ENCODE data around the gene GPNMB.

Gene GPNMB

DNA sequence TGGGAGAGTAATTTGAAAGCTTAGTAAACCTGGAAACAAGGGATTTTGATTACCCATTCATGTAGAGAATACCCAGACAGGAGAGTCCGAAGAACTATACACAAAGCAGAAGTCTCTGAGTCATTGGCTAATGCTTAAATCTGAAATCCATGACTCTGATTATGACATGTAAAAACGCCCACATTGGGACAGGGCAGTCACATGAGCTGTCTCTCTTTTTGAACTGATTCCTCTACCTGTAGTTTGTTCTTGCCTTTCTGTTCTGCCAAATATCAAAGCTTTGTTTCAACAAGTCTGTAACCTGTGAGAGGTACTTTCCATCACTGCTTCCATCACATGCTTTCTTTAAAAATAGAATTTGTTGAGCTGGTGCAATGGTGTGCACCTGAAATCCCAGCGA lies 4.3 kb upstream of the GPNMB start:
- H3K9ac ChIP-seq (ENCODE audit: low read length in 5 of 5), result no peak overlapping the region
- peaks cover 0 to 14% (median 8%) of the 10 kb centered on the region in 5 donors for H3K27me3 ChIP-seq (ENCODE audit: control insufficient read depth in 5 of 5, insufficient read depth in 4 of 5, low read length in 5 of 5)
- no peaks in the 10 kb centered on the region for H3K36me3 ChIP-seq (ENCODE audit: control insufficient read depth in 5 of 5, insufficient read depth in 5 of 5, low read length in 5 of 5)
- H3K9me3 ChIP-seq (ENCODE audit: control insufficient read depth in 5 of 5, low read length in 5 of 5), result no peaks in the 10 kb centered on the region
- peaks cover 0 to 15% (median 5%) of the 10 kb centered on the region in 5 donors for H3K4me1 ChIP-seq (ENCODE audit: control insufficient read depth in 5 of 5, insufficient read depth in 5 of 5, low read length in 5 of 5)
- no peak overlapping the region for H3K4me3 ChIP-seq (ENCODE audit: low read depth in 1 of 5, low read length in 5 of 5)
- no peak overlapping the region for H3K27ac ChIP-seq (ENCODE audit: low read depth, low read length)

DNA sequence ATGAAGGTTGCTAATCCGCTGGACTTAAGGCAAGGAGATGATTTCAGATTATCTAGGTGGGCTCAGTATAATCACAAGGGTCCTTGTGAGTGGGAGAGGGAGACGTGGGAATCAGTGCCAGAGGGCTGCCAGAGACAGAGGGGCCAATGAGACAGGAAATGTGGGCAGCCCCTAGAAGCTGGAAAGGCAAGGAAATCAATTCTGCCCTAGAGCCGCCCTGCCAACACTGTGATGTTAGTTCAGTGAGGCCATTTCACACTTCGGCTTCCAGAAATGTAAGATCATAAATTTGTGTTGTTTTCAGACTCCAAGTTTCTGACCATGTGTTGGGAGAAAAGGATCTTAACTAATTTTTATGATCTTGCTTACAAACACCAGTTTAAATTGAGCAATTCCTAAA lies 3.6 kb upstream of the GPNMB start:
- no peak overlapping the region for H3K9ac ChIP-seq (ENCODE audit: low read length in 5 of 5)
- H3K27ac ChIP-seq (ENCODE audit: low read depth, low read length), result no peak overlapping the region
- no peak overlapping the region for H3K4me3 ChIP-seq (ENCODE audit: low read depth in 1 of 5, low read length in 5 of 5)
- peaks cover 2 to 20% (median 12%) of the 10 kb centered on the region in 5 donors for H3K27me3 ChIP-seq (ENCODE audit: control insufficient read depth in 5 of 5, insufficient read depth in 4 of 5, low read length in 5 of 5)
- no peaks in the 10 kb centered on the region for H3K9me3 ChIP-seq (ENCODE audit: control insufficient read depth in 5 of 5, low read length in 5 of 5)
- H3K36me3 ChIP-seq (ENCODE audit: control insufficient read depth in 5 of 5, insufficient read depth in 5 of 5, low read length in 5 of 5), result no peaks in the 10 kb centered on the region
- peaks cover 0 to 21% (median 11%) of the 10 kb centered on the region in 5 donors for H3K4me1 ChIP-seq (ENCODE audit: control insufficient read depth in 5 of 5, insufficient read depth in 5 of 5, low read length in 5 of 5)

DNA sequence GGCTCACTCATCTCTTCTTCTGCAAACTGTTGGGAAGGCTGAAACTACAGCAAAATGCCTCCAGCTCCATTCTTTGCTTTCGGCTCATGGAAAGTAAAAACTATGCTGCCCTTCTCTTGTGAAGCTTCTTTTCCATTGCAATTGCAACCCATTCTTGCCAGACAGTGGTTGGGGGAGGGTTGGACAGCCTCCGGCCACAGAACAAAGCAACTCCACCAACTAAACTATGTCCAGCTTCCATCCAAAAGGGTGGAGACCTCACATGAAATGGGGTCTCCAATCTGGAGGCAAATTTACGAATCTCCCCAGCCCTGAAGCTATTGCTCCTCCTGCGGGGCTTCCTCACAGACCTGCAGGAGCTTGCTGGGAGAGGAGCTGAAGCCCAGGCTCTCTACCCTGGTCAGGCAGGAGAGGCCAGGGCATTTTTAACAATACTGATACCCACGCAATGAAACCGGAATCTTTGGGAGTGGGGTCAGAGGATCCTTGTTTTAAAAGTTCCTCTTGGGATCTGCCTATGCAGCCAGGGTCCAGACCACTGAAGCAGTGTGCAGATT lies 549 bp downstream of the GPNMB start:
- Histone ChIP-seq H3K27ac (ENCODE audit: low read depth, low read length) (peak overlapping the region; percentile 82), H3K4me1 (ENCODE audit: control insufficient read depth in 5 of 5, insufficient read depth in 5 of 5, low read length in 5 of 5) (peaks cover 0 to 31% (median 14%) of the 10 kb centered on the region in 5 donors), H3K9me3 (ENCODE audit: control insufficient read depth in 5 of 5, low read length in 5 of 5) (peaks cover 0 to 8% (median 0%) of the 10 kb centered on the region in 5 donors), H3K36me3 (ENCODE audit: control insufficient read depth in 5 of 5, insufficient read depth in 5 of 5, low read length in 5 of 5) (peaks cover 0 to 3% (median 0%) of the 10 kb centered on the region in 5 donors), H3K27me3 (ENCODE audit: control insufficient read depth in 5 of 5, insufficient read depth in 4 of 5, low read length in 5 of 5) (peaks cover 4 to 29% (median 18%) of the 10 kb centered on the region in 5 donors), H3K9ac (ENCODE audit: low read length in 5 of 5) (peak overlapping the region in 4 of 5 donors; percentile 5 to 79 (median 54)), H3K4me3 (ENCODE audit: low read depth in 1 of 5, low read length in 5 of 5) (peak overlapping the region; percentile 68 to 80 (median 79))

DNA sequence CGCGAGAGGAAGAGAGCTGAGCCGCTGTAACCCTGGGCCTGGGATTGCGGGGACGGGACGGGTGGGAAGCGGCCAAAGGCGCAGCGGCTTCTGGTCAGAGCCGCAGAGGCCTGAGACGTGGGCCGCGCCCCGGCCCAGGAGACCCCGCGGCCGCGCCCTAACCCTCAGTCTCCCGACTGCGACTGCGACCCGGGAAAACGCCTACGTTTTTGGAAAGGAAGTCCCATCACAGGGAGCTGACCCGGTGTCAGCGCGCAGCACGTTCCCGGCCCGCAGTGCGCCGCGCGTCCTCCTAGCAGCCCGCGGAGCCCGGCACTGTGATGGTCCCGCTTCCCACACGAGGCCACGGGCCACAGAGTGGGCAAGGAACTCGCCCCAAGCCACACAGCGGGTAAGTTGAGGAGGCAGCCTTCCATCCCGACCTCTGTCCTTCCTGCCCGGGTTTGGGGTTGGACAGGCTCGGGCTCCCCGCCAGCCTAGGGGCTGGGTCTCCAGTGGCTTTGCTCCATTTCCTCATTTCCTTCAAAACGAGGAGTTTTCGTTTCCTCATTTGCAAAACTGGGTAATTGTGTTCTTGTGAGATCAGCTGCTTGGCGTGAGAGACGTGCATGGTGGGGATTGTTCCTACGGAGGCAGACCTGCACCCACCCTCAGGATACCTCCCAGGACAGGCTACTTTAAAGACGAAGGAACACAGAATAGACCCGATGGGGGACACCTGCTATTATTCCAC lies 1.2 kb downstream of the GPNMB start:
- Histone ChIP-seq H3K9me3 (ENCODE audit: control insufficient read depth in 5 of 5, low read length in 5 of 5) (peaks cover 0 to 8% (median 0%) of the 10 kb centered on the region in 5 donors), H3K4me1 (ENCODE audit: control insufficient read depth in 5 of 5, insufficient read depth in 5 of 5, low read length in 5 of 5) (peaks cover 0 to 30% (median 14%) of the 10 kb centered on the region in 5 donors), H3K4me3 (ENCODE audit: low read depth in 1 of 5, low read length in 5 of 5) (peak overlapping the region; percentile 68 to 80 (median 79)), H3K27me3 (ENCODE audit: control insufficient read depth in 5 of 5, insufficient read depth in 4 of 5, low read length in 5 of 5) (peaks cover 4 to 26% (median 18%) of the 10 kb centered on the region in 5 donors), H3K36me3 (ENCODE audit: control insufficient read depth in 5 of 5, insufficient read depth in 5 of 5, low read length in 5 of 5) (peaks cover 0 to 3% (median 0%) of the 10 kb centered on the region in 5 donors), H3K9ac (ENCODE audit: low read length in 5 of 5) (peak overlapping the region; percentile 7 to 79 (median 40)), H3K27ac (ENCODE audit: low read depth, low read length) (peak overlapping the region; percentile 82)

DNA sequence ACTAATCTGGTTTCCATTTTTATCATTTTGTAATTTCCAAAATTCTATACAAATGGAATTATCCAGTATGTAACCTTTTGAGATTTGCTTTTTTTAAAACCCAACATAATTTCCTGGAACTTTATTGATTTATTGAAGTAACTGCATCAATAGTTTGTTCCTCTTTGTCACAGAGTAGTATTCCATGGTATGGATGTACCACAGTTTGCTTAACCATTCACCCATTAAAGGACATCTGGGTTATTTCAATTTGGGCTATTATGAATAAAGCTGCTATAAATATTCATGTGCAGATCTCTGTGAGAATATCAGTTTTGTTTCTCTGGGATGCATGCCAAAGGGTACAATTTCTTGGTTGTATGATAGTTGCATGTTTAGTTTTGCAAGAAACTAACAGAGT lies 2.9 kb downstream of the GPNMB start:
- H3K4me1 ChIP-seq (ENCODE audit: control insufficient read depth in 5 of 5, insufficient read depth in 5 of 5, low read length in 5 of 5), result peaks cover 0 to 27% (median 14%) of the 10 kb centered on the region in 5 donors
- peaks cover 0 to 8% (median 0%) of the 10 kb centered on the region in 5 donors for H3K9me3 ChIP-seq (ENCODE audit: control insufficient read depth in 5 of 5, low read length in 5 of 5)
- no peak overlapping the region for H3K4me3 ChIP-seq (ENCODE audit: low read depth in 1 of 5, low read length in 5 of 5)
- H3K9ac ChIP-seq (ENCODE audit: low read length in 5 of 5), result no peak overlapping the region
- H3K36me3 ChIP-seq (ENCODE audit: control insufficient read depth in 5 of 5, insufficient read depth in 5 of 5, low read length in 5 of 5), result peaks cover 0 to 9% (median 3%) of the 10 kb centered on the region in 5 donors
- peaks cover 4 to 23% (median 18%) of the 10 kb centered on the region in 5 donors for H3K27me3 ChIP-seq (ENCODE audit: control insufficient read depth in 5 of 5, insufficient read depth in 4 of 5, low read length in 5 of 5)
- H3K27ac ChIP-seq (ENCODE audit: low read depth, low read length), result no peak overlapping the region

DNA sequence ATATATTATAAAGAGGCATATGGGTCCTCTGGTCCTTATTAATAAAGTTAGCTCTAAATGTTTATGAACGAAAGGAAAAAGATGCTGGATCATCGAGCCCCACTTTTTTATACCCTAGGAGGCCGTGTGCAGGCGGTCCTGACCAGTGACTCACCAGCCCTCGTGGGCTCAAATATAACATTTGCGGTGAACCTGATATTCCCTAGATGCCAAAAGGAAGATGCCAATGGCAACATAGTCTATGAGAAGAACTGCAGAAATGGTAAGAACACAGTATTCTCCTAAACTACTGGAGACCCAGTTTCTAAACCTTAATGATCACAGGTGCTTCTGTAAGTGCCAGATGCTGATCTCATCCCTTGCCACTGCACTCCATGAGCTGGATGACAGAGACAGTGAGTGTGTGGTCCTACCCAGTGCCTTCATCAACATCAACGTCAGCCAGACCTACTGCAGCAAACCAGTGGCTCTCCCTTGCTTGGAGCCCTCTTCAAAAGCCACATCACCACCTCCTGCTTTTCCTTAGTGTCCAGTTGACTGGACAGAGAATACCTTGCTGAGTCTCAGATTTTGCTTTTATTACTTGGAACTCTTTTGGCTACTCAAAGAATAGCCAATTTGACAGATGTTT lies 7.6 kb downstream of the GPNMB start:
- Histone ChIP-seq H3K27me3 (ENCODE audit: control insufficient read depth in 5 of 5, insufficient read depth in 4 of 5, low read length in 5 of 5) (peaks cover 0 to 5% (median 0%) of the 10 kb centered on the region in 5 donors), H3K27ac (ENCODE audit: low read depth, low read length) (no peak overlapping the region), H3K4me1 (ENCODE audit: control insufficient read depth in 5 of 5, insufficient read depth in 5 of 5, low read length in 5 of 5) (no peaks in the 10 kb centered on the region)

DNA sequence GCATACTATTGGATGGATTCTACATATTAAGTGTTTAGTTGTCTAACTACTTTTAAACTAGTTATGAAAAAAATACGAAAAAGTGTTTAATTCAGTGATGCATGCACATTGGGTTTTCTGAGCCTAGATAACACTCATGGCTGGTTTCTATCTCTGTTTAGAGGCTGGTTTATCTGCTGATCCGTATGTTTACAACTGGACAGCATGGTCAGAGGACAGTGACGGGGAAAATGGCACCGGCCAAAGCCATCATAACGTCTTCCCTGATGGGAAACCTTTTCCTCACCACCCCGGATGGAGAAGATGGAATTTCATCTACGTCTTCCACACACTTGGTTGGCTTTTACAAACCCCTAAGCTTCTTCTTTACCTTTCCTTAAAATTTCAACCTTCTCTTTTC lies 10.2 kb downstream of the GPNMB start:
- no peak overlapping the region for H3K27ac ChIP-seq (ENCODE audit: low read depth, low read length)
- no peak overlapping the region for H3K4me3 ChIP-seq (ENCODE audit: low read depth in 1 of 5, low read length in 5 of 5)
- no peaks in the 10 kb centered on the region for H3K4me1 ChIP-seq (ENCODE audit: control insufficient read depth in 5 of 5, insufficient read depth in 5 of 5, low read length in 5 of 5)
- no peak overlapping the region for H3K9ac ChIP-seq (ENCODE audit: low read length in 5 of 5)
- H3K27me3 ChIP-seq (ENCODE audit: control insufficient read depth in 5 of 5, insufficient read depth in 4 of 5, low read length in 5 of 5), result no peaks in the 10 kb centered on the region
- H3K36me3 ChIP-seq (ENCODE audit: control insufficient read depth in 5 of 5, insufficient read depth in 5 of 5, low read length in 5 of 5), result peaks cover 6 to 55% (median 16%) of the 10 kb centered on the region in 5 donors
- peaks cover 0 to 4% (median 0%) of the 10 kb centered on the region in 5 donors for H3K9me3 ChIP-seq (ENCODE audit: control insufficient read depth in 5 of 5, low read length in 5 of 5)

More for the DNA sequence above, 7.6 kb downstream of the GPNMB start:
- Histone ChIP-seq H3K4me3 (ENCODE audit: low read depth in 1 of 5, low read length in 5 of 5) (no peak overlapping the region), H3K36me3 (ENCODE audit: control insufficient read depth in 5 of 5, insufficient read depth in 5 of 5, low read length in 5 of 5) (peaks cover 6 to 36% (median 11%) of the 10 kb centered on the region in 5 donors), H3K9ac (ENCODE audit: low read length in 5 of 5) (no peak overlapping the region), H3K9me3 (ENCODE audit: control insufficient read depth in 5 of 5, low read length in 5 of 5) (peaks cover 0 to 8% (median 0%) of the 10 kb centered on the region in 5 donors)

DNA sequence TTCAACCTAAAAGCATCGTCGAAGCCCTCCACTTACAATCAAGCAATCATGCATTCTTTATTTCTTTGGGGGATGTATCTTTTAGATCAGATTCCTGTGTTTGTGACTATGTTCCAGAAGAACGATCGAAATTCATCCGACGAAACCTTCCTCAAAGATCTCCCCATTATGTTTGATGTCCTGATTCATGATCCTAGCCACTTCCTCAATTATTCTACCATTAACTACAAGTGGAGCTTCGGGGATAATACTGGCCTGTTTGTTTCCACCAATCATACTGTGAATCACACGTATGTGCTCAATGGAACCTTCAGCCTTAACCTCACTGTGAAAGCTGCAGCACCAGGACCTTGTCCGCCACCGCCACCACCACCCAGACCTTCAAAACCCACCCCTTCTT lies 13.8 kb downstream of the GPNMB start:
- Histone ChIP-seq H3K4me3 (ENCODE audit: low read depth in 1 of 5, low read length in 5 of 5) (no peak overlapping the region), H3K27me3 (ENCODE audit: control insufficient read depth in 5 of 5, insufficient read depth in 4 of 5, low read length in 5 of 5) (no peaks in the 10 kb centered on the region), H3K9ac (ENCODE audit: low read length in 5 of 5) (no peak overlapping the region), H3K4me1 (ENCODE audit: control insufficient read depth in 5 of 5, insufficient read depth in 5 of 5, low read length in 5 of 5) (no peaks in the 10 kb centered on the region), H3K9me3 (ENCODE audit: control insufficient read depth in 5 of 5, low read length in 5 of 5) (no peaks in the 10 kb centered on the region), H3K27ac (ENCODE audit: low read depth, low read length) (no peak overlapping the region), H3K36me3 (ENCODE audit: control insufficient read depth in 5 of 5, insufficient read depth in 5 of 5, low read length in 5 of 5) (peaks cover 6 to 39% (median 9%) of the 10 kb centered on the region in 5 donors)

DNA sequence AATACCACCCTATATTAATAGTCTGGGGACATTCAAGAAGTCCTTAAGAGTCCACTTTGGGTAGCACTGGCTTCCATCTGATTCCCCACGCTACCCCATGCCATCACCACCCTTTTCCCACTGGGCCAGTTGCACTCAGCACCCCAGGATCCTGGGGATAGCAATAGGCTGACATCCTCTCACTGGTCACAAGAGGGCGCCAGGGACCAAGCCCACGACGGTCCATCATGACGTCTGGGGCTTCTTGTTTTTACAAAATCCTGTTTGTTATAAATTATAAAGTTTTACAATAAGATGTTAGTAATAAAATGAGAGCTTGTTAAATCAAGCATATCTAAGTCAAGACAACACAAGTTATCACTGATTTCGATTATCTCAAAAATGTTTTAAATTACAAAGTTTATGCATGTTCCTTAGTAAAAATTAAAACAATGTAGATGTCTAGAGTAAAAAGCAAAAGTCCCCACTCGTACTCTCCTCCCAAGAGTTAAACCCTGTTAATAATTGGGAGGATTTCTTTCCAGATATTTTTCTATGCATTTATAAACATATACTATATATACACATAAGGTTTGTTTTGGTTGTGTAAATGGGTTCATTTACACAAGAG lies 15.4 kb downstream of the GPNMB start:
- no peaks in the 10 kb centered on the region for H3K9me3 ChIP-seq (ENCODE audit: control insufficient read depth in 5 of 5, low read length in 5 of 5)
- no peak overlapping the region for H3K27ac ChIP-seq (ENCODE audit: low read depth, low read length)
- no peaks in the 10 kb centered on the region for H3K27me3 ChIP-seq (ENCODE audit: control insufficient read depth in 5 of 5, insufficient read depth in 4 of 5, low read length in 5 of 5)
- H3K36me3 ChIP-seq (ENCODE audit: control insufficient read depth in 5 of 5, insufficient read depth in 5 of 5, low read length in 5 of 5), result peaks cover 6 to 39% (median 14%) of the 10 kb centered on the region in 5 donors
- no peaks in the 10 kb centered on the region for H3K4me1 ChIP-seq (ENCODE audit: control insufficient read depth in 5 of 5, insufficient read depth in 5 of 5, low read length in 5 of 5)
- H3K9ac ChIP-seq (ENCODE audit: low read length in 5 of 5), result no peak overlapping the region
- no peak overlapping the region for H3K4me3 ChIP-seq (ENCODE audit: low read depth in 1 of 5, low read length in 5 of 5)

Measured in subcutaneous abdominal adipose tissue (tissue), 5 donors.